ENCODE measurements around the gene KLHDC3. TPM values are rescaled to one million over a fixed set of nuclear protein-coding genes. Genes with fewer than 3 reads are reported as not detected.

The KLHDC3 gene
- total and polyA plus RNA-seq, 10 of the 15 experiments (the other 5 are each of a cell fraction or from before 2014, with no cell fraction given): 2.4 to 102 (median 55.4) TPM

DNA sequence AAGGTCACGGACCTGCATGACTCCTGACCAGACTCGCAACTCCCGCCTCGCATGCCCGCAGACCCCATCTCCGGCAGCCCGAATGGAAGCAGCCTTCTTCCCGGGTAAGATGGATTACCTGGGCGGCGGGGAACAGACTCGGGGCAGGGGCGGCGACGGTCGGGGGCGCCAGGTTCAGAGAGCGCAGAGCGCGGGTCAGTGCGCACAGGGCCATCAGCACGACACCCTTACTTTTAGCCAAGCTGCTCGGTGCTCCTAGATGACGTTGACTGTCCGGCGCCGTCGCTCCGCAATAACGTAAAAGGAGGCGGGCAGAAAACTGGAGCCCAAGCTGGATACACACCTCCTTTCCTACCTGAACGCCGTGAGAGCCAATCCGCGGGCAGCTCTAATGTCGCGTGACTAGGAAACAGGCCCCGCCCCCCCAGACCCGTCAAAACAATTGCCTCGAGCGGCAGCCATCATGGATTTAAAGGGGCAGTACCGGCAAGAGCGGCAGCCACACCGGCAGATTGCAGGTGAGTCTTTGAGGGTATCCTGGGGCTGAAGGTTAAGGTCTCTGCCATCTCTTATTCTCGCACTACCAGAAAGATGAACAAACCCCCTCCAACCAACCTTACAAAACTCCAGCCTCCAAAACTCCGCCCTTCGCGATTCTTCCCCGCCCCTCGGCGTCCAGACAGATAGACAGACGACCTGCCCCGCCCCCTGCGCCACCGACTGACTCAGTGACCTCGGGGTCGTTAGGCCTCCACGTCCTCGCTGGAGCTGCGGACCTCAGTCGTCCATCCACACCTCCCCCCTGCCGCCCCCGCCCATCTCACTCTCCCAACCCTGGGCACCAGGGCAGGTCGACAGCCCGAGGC lies 45.4 kb downstream of the KLHDC3 start, which contains the start of the genes KLC4 and MRPL2 (continued):
- TF ChIP-seq TARDBP (IDR thresholded peaks at IDR 0.05; ENCODE audit: borderline replicate concordance) (peak; percentile 74; the same call in 1 of the 2 replicates), POLR2A (IDR thresholded peaks at IDR 0.05; ENCODE audit: low read depth, low read length) (peak; percentile 94), HCFC1 (IDR thresholded peaks at IDR 0.05; ENCODE audit: low read length) (peak; percentile 83), BCL11A (IDR thresholded peaks at IDR 0.05; ENCODE audit: low read depth, low read length) (no peak), NR2C1 (IDR thresholded peaks at IDR 0.05) (peak; percentile 29; the same call in 1 of the 2 replicates), KAT2A (conservative IDR thresholded peaks at IDR 0.05; ENCODE audit: control insufficient read depth, low read depth, low read length) (no peak), RAD51 (IDR thresholded peaks at IDR 0.05) (peak; percentile 67)
- TF ChIP-seq, protein P1, sequence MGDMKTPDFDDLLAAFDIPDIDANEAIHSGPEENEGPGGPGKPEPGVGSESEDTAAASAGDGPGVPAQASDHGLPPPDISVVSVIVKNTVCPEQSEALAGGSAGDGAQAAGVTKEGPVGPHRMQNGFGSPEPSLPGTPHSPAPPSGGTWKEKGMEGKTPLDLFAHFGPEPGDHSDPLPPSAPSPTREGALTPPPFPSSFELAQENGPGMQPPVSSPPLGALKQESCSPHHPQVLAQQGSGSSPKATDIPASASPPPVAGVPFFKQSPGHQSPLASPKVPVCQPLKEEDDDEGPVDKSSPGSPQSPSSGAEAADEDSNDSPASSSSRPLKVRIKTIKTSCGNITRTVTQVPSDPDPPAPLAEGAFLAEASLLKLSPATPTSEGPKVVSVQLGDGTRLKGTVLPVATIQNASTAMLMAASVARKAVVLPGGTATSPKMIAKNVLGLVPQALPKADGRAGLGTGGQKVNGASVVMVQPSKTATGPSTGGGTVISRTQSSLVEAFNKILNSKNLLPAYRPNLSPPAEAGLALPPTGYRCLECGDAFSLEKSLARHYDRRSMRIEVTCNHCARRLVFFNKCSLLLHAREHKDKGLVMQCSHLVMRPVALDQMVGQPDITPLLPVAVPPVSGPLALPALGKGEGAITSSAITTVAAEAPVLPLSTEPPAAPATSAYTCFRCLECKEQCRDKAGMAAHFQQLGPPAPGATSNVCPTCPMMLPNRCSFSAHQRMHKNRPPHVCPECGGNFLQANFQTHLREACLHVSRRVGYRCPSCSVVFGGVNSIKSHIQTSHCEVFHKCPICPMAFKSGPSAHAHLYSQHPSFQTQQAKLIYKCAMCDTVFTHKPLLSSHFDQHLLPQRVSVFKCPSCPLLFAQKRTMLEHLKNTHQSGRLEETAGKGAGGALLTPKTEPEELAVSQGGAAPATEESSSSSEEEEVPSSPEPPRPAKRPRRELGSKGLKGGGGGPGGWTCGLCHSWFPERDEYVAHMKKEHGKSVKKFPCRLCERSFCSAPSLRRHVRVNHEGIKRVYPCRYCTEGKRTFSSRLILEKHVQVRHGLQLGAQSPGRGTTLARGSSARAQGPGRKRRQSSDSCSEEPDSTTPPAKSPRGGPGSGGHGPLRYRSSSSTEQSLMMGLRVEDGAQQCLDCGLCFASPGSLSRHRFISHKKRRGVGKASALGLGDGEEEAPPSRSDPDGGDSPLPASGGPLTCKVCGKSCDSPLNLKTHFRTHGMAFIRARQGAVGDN (IDR thresholded peaks at IDR 0.05): peak; percentile 29; the same call in 1 of the 2 replicates
- TF ChIP-seq, protein P2, sequence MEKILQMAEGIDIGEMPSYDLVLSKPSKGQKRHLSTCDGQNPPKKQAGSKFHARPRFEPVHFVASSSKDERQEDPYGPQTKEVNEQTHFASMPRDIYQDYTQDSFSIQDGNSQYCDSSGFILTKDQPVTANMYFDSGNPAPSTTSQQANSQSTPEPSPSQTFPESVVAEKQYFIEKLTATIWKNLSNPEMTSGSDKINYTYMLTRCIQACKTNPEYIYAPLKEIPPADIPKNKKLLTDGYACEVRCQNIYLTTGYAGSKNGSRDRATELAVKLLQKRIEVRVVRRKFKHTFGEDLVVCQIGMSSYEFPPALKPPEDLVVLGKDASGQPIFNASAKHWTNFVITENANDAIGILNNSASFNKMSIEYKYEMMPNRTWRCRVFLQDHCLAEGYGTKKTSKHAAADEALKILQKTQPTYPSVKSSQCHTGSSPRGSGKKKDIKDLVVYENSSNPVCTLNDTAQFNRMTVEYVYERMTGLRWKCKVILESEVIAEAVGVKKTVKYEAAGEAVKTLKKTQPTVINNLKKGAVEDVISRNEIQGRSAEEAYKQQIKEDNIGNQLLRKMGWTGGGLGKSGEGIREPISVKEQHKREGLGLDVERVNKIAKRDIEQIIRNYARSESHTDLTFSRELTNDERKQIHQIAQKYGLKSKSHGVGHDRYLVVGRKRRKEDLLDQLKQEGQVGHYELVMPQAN (conservative IDR thresholded peaks at IDR 0.05): peak; percentile 52; the same call in 1 of the 2 replicates

All from GM12878 (cell line).